DMS153 (cell line): Measurements from ENCODE around the gene ALG14.

Experiments used
- DNase-seq: peaks from one replicate; lab custom pipeline; 2025; lab: John Stamatoyannopoulos, UW

ALG14 gene

DNA sequence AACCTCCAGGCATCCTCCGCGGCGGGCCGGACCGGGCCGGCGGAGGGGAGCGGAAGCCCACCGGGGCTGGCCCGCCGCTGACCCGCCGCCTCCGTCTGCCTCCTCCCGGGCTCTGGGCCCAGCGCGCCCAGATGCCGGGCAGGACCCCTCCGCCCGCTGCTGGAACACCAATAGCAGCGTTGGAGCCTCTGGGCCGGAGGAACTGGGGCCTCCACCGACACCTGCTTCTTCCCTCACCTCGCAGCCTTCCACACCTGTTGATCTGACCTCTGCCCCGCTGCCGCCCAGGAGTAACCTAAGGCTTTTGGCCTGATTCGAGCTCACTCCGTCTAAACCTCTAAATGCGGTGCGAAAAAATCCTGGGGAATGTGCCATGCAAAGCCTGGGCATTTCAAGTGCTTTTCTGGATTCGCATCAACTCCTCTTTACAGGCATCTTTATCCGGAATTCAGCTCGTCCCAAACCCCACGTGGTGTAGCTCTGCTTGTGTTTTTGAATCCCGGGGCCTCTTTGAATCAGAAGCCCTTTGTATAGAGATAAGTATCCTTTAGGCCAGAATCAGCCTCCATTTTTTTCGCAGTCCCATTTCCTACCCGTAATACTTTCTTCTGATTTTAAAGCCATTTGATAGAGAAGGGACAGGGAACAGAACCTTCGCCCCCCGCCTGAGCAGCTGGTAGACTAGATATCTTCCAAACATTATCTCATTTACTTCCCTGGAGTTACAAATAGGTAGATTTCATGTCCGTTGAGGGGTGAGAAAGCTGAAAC lies 145.2 kb downstream of the ALG14 start:
- DNase-seq, result no peak

- DNase-seq, result peak; percentile 94
Measured at GRCh38 chr1:94926915-94927404, 145.8 kb downstream of the ALG14 start, which contains the start of gene CNN3. CNN3 (minus strand) TSS chr1:94927110; CDS start chr1:94926894, 216 bp downstream.

DNA sequence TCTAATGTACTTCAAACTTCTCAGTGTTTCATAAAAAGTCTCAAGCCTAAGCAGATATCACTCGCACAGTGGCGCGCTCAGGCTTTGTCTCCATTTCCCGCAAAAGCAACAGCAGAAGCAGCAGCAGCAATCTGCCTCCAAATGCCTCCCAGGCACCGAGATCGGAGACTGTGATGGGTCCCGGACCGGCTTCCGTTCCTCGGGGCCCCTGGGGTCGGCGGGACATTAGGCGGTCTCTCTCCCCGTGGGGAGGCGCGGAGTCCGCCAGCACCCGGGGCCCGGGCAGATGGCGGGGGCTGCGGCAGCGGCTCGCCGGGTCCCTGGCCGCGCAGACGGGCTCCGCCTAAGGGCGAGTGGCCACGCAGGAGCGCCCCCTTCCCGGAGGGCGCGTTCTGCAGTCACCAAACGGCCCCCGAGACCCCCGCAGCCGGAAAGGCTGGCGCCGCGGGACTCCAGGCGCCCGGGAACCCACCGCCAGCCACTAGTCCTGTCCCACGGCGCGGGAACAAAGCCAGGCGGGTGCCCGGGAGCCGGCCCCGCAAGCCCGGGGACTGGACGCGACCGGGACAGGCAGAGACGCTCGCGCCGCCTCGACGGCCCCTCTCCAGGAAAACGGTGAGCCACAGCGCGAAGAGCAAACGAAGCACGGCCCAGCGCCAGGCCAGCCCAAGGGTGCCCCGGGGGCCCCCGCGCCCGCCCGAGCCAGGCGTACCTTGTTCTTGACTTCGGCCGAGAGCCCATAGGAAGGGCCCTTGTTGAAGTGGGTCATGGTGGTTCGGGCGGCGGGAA lies 146.4 kb downstream of the ALG14 start:
- DNase-seq, result peak; percentile 65

DNA sequence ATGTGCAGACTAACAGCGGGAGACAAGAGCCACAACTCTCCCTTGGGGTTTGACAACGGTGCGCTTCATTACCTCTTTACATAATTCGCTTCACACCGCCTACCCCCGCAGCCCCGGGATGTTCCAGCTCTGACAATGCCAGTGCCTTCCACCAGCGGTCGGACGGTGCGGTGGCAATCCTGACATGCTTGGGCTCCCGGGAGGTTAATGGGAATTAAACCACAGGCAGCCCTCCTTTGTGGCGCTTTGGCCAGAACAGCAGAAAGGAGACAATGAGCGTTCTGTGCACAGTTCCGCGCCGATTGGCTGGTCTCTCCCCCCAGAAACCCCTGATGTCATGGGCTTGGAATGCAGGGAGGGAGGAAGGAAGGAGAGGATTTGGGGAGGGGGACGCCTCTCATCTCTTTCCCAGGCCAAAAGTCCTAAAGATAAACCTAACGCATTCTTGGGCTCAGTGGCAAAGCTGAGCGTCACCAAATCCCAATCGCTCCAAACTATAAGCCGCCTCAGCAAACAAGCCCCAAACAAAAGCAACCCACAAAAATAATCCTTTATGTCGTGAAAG lies 147.1 kb downstream of the ALG14 start:
- peak; percentile 23 for DNase-seq

DNA sequence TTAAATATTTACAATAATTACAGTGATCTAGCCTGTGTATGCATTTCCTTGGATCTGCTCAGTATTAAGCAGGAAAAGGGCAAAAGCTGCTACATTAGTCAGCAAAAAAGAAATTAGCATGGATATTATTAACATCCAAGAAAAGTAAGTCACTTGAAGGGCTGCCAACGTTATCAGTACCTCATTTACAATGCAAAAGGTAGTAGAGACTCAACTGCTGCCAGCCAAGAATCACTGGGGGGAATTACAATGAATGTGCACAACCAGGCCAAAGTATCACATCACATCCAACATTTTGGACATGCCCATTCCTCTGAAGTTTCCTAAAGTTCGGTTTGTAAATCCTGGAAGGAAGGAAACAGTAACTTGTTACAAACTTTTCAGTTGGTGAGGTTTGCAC lies 147.7 kb downstream of the ALG14 start:
- DNase-seq, result no peak
